KG1 (cell line): ENCODE results near the gene ZSWIM8.

ENCODE experiments used
- DNase-seq: peaks from one replicate; lab custom pipeline; 2025; lab: John Stamatoyannopoulos, UW

The ZSWIM8 gene

DNA sequence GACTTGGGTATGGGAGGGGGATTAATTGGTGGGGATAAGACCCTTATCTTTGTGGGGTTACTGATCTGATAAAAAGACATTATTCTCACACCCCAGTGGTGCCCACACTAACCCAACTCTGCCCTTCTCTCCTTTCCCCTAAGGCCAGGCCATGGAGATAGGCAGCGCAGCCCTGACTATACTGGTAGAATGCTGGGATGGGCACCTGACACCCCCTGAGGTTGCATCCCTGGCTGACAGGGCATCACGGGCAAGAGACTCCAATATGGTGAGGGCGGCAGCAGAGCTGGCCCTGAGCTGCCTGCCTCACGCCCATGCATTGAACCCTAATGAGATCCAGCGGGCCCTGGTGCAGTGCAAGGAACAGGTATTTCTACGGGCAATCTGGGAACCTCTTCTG, 12.7 kb downstream of the ZSWIM8 start:
- no peak for DNase-seq

DNA sequence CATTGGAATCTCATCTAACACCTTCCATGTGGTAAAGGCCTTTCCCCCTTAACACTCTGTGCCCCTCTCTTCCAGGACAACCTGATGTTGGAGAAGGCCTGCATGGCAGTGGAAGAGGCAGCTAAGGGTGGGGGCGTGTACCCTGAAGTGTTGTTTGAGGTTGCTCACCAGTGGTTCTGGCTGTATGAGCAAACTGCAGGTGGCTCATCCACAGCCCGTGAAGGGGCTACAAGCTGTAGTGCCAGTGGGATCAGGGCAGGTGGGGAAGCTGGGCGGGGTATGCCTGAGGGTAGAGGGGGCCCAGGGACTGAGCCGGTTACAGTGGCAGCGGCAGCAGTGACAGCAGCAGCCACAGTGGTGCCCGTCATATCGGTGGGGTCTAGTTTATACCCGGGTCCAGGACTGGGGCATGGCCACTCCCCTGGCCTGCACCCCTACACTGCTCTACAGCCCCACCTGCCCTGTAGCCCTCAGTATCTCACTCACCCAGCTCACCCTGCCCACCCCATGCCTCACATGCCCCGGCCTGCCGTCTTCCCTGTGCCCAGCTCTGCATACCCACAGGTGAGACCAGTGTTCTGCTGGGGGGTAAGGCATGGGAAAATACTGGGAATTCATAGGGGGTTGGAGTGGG, 13.6 kb downstream of the ZSWIM8 start:
- no peak for DNase-seq

DNA sequence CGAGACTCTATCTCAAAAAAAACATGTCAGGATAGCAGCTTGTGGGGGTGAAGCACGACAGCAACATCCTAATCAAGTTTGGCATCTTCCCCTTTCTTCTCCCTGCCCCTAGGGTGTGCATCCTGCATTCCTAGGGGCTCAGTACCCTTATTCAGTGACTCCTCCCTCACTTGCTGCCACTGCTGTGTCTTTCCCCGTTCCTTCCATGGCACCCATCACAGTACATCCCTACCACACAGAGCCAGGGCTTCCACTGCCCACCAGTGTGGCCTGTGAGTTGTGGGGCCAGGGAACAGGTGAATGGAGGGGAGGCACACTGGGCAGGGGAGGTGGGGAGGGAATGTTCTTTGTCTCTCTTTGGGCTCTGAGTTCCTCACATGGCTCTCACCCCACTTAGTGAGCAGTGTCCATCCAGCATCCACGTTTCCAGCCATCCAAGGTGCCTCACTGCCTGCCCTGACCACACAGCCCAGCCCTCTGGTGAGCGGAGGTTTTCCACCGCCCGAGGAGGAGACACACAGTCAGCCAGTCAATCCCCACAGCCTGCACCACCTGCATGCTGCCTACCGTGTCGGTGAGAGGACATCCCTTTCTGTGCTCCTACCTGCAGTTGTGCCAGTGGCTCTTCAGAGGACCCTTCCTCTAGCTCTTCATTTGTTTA, 14.6 kb downstream of the ZSWIM8 start:
- no peak for DNase-seq

DNA sequence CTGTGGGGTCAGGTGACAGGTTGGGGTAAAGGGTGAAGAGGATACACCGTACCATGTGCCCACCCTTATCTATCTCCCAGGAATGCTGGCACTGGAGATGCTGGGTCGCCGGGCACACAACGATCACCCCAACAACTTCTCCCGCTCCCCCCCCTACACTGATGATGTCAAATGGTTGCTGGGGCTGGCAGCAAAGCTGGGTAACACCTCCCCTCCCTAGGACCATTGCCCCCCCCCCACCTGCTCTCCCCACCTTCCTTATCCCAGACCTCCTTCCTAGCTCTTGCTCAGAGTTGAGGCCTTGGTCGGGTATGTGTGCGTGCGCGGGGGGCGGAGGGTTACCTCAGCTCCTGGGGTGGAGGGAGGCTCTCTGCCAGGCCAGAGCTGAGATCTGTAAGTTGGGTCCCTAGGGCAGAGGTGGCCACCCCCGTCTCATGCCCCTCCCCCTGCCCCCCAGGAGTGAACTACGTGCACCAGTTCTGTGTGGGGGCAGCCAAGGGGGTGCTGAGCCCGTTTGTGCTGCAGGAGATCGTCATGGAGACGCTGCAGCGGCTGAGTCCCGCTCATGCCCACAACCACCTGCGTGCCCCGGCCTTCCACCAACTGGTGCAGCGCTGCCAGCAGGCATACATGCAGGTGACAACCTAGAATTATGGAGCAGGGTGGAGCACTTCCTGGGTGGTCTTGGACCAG, 15.3 kb downstream of the ZSWIM8 start:
- no peak for DNase-seq

DNA sequence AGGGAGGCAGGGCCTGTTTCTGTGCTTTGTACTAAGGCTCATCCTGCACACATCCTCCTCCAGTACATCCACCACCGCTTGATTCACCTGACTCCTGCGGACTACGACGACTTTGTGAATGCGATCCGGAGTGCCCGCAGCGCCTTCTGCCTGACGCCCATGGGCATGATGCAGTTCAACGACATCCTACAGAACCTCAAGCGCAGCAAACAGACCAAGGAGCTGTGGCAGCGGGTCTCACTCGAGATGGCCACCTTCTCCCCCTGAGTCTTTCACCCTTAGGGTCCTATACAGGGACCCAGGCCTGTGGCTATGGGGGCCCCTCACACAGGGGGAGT, 15.8 kb downstream of the ZSWIM8 start:
- DNase-seq = no peak

DNA sequence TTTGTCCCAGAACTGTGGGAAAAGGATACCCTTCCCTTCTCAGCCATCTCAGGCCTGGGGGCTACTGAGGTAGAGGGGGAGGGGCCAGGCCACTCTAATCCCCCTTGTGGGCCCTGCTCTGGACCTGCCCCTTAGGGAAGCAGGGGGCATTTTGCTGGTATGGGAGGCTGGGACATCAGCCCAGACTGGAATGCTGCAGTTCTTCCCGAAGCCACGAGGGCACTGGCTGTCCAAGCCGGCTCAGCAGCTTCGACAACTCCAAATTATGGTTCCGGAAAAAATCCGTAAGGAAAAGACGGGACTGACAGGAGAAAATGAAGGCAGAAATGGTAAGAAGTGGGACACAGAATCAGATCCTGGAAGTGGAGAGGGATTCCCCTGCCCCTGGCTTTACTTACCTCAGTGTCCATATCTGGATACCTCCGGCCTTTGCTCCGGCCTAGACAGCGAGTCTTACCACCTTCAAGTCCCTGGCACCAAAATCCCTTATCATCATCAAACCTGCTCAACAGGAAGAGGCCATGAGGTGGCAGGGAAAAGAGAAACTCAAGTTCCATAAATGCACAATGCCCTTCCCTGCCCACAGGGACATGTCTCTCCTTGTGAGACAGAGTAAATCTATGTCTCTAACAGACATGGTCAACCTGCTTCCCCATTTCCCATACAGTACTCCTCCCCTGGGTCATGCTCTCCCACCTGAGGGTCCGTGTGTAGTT, 17.0 kb downstream of the ZSWIM8 start:
- DNase-seq = no peak

DNA sequence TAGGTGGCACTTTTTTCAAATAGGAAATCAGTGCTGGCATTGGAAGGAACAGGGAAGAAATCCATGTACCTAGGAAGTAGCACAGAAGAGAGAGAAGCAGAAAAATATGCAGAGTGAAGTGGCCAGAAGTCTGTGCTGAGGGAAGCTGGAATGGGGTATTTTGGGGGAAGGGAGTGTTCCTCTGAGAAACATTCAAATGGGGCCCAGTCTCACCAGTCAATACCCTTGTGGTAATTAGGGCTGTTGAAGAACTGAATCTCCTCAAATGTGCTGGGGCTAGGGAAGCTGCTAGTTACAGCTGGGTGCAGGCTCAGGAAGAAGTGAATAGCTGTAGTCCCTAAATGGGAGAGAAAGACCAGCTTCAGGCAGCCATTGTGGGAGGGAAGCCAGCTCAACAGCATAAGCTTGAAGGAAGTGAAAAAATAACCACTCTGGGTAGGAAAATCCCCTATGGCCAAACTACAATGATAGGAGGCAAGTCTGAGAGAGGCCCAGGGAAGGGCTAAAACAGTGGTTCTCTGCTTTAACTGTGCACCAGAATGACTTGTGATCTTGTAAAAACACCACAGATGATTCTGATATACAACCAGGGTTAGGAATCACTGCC, 18.4 kb downstream of the ZSWIM8 start:
- DNase-seq = no peak

DNA sequence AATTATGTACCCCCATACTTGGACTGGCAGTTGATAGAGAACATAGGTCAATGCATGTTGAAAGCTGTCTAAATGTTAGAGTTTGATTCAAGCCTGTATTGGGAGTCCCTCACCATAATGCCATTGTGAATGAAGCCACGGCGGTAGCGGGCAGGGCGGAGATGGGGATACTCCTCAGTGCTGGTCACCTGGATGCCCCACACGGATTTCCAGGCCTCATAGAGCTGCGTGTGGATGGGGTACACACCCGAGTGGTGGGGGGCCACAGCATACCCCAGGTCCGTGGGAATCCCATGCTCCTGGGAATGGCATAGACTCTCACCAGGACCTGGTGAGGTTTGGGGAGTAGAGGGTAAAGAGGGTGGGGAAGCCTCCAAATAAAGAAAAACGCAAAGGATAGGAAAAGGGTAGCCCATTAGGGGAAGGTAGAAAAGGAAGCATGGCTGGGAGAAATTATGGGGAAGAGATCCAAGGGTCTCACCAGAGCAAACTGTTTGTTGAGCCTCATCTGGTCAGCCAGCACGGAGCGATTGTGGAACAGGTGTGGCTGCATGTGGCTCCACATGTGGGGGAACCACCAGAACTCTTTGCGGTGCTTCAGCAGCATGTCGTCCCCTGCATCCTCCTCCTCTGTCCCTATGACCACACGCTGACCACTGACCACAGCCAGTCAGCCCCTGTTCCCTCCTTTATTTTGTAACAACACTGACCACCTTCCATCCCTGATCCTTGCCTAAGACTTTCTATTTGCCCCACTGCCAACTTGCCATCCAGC, 21.0 kb downstream of the ZSWIM8 start:
- no peak for DNase-seq

DNA sequence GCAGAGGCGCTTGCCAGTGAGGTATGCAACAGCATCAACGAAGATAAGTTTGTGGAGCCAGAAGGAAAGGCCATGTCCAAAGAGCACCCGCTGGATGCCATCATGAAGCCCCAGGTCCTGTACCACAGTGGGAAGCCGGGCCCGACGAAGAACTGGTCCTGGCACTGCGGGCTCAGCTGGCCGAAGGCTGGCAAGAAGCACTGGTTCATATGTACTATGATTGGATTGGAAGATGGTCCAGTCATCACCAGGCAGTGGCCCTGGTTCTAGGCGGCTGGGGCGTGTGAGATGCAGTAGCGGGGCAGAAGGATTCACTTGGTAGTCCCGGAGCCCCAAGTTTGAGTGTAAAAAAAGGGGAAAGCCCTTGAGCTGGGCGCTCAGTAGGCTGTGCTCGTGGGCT, 22.1 kb downstream of the ZSWIM8 start:
- no peak for DNase-seq

DNA sequence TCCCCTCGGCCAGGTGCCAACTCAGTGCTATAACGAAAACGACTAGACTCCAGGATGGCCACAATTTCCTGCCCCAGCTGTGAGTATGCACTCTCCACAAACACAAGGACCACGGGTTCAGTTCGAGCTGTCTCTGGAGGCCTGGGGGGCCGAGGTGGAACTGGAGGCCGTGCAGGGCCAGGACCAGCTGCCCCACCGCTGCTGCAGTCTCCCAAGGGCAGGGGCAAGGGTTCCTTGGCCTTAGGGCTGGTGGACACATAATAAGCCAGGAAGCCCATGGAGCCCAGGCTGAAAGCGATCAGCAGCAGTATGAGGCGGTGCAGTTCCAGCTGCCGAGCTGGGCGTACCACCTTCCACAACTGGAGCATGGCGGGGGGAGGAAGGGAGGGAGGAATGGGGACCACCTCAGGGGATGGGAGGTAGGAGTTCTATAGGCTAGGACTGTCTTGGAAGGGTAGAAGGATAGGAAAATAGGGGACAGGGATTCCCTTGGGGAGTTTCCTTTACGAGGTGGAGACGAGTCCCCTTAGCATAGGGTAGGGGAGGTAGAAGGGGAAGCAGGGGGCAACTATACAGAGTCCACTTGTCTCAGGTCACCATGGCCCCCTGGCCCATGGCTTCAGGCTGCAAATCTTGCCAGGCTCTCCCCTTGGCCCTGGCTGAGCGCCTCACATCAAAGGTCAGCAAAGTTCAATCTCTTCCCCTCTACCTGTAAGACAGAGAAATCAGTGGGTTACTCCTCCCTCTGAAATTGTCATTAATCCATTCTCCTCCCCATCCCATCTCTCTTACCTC, 22.8 kb downstream of the ZSWIM8 start:
- no peak for DNase-seq

DNA sequence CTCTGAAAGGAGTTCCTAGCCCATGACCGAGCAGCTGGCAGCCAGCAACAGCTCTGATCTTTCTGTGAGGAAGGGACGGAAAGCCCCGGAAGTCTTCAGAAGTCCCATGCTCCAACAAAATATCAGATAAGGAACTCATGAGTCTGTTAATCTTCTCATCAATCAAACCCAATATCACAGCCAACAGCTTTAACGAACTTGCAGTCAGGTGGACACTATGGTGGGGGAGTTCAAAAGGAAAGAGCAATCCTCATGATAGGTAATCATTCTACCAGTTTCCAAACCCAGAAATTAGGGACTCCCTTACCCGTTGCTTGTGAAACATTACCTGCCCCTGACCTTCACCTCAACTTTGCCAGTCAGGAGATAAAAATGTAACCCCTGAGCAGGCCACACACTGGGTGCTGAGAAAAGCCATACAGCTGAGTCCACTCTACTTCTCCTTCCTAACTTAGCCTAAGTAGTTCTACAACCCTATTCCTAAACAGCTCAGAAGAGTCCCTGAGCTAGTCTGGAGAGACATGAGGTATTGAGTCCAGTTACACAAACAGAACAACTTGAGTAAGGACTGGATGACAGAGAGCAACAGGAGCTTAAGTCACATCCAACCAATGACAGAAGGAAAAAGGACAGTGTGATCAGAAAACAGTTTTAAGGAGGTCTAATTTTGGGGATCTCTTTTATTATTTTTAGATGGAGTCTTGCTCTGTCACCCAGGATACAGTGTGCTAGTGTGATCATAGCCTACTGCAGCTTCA, 23.8 kb downstream of the ZSWIM8 start:
- no peak for DNase-seq

DNA sequence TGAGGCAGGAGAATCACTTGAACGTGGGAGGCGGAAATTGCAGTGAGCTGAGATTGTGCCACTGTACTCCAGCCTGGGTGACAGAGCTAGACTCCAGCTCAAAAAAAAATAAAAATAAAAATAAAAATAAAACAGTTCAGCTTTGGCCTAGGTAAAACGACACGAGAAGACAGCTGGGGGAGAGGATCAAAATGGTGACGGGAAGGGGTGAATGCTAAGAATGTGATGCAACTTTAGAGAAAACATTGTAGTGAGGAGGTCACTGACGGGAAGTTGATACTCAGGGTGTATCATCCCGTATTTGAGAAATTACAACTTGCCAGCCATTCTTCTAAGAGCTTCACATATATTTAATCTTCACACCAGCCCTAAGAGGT, 24.9 kb downstream of the ZSWIM8 start:
- no peak for DNase-seq

DNA sequence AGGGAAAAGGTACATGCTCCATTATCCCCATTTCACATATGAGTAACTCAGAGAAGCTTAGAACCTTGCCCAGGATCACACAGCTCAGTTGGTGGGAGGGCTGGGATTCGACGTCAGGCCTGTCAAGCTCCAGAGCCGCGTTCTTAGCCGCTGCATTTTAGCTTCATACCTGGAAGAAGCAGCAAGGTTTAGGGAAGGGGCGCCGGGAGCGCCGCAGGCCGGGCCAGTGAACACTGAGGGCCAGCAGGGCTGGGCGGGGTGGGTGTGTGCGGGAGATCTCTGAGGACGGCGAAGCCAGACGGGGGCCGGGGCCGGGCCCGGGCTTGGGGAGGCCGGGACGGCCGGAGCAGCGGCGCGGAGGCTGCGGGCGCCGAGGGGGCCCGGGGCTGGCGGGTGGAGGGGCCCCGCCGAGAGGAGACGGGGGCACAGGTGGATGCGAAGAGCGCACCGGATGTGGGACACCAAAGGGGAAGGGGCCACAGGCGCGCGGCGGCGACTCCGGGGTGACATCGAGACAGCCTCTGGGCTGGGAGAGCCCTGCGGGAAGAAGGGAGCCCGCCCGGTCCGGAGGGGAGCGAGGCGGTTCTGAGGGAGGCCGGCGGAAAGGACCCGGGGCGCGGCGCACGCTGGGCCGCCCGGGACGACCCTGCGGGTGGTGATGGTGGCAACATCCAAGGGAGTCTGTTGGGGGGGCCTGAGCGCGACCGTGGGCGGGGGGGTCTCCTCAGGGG, 25.5 kb downstream of the ZSWIM8 start:
- peak; percentile 54 for DNase-seq

DNA sequence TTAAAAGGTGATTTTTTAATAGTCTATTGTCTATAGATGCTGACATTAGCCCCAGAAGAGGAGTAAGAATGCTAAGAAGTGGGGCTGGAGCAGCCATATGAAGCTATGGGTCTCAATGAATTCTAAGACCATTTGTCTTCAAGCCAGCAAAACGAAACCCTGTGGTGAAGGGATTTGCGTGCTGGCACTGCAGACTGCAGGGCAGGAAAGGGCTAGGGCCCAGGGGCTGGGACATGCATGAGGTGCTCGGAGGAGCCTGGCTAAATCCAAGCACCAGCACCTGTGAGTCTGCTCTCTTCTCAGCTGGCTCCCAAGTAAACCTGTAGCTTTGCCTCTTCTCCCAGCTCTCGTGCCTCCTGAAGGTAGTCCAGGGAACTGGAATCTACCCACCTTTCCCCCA, 27.3 kb downstream of the ZSWIM8 start:
- DNase-seq = no peak

DNA sequence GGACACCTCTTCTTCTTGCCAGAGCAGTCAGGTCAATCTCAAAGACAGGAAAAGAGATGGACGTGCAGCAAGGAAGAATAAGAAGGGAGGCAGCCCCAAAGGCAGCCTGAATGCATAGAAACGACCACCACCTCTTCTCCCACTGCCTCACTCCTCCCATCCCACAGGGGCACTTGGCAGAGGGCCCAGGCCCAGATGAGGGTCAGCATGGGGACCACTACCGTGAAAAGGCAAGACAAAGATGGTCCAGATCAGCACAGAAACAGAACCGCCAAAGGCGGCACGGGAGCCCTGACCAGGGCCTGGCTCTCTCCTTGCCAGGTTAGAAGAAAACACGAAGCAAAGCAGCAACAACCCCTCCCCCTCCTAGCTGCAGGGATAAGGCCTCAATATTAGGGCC, 27.9 kb downstream of the ZSWIM8 start:
- no peak for DNase-seq

DNA sequence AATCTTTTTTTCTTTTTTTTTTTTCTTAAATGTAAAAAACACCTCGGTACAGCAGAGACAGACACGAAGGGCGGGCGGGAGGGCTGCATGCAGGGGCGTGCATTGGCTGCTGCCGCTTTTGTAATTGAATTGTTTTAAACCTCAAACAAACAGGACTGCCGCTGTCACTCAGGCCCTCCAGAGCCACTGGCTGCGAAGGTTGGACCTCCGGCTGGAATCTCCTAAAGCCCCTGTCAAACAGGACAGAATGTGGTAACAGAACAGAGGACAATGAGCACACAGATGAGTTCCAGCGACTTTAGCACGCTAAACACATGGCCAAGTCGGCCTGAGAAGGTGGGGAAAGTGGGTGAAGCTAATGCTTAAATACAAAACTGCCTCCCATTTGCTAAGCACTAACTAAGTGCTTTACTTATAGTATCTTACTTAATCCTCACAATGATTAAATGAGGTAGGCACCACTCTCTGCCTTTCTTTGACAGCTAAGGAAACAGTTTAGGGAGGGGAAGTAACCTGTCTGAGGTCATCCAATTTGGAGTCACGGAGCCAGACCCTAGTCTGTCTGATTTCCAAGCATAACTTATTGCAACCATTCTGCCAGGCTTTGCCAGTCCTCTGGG, 29.0 kb downstream of the ZSWIM8 start:
- DNase-seq = no peak

DNA sequence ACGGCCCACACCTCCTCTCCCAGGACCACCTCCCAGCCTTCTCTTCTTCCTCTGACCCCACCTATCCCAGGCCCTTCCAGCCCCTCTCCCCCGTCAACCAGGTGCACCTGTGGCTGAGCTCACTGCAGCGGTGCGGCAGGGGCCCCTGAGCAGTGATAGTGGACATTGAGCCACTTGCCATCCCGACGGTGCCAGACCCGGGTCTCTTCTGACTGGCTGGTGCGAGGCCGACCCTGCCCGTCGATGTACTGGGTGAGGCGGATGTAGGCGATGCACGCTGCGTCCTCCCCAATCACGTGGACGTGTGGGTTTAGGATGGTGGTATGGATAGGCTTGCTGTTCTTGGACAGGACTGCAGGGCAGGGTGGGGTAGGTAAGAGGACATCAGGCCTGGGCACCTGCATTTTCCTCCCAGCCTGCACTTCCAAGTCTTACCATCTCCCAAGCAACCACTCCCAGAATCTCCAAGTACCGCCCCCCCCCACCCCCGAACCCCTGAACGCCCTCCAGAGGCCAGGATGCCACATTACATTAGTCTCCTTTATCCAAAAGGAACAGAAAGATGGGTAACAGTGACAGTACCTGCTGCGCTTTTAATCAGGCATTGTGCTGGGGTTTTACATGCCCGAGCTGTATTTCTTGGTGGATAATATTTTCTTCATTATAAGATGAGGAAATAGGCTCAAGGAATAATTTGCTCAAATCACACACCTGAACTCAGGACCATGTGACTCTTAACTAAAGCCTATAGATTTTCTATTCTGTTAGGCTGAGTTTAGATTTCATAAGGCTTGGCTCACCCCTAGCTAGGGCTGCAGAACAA, 29.7 kb downstream of the ZSWIM8 start:
- DNase-seq = no peak

DNA sequence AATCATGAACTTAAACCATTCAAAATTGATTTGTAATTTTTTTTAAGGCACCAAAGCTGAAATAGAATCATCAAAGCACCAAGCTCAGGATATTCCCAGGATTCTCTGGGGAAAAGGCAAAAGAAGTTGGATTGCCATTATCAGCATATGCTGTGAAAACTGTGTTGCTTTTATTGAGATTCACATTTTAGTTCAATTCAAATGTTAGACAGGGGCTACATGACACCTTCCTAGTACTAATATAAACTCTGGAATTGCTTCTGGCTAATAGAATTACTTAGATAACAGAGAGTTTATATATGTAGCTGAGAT, 30.3 kb downstream of the ZSWIM8 start:
- DNase-seq = no peak
